Upper lobe of right lung (tissue), 1 donor: ENCODE data around the gene SRSF6. TPM values are rescaled to one million over a fixed set of nuclear protein-coding genes. Genes with fewer than 3 reads are reported as not detected.

Experiments
- ATAC-seq: fragments of 200-7000 bp; cut with Tn5 transposase; one replicate; pipeline ENCODE4 v1.9.1; 2020; ENCODE audit warnings: mild to moderate bottlenecking, moderate library complexity
- DNase-seq: peaks from one replicate; pipeline ENCODE4 v3.0.0-alpha.2; 2020
- H3K27ac ChIP-seq: fragments of 200-600 bp; one replicate; pipeline ENCODE4 v1.8.0; 2022
- H3K27me3 ChIP-seq: fragments of 200-600 bp; one replicate; pipeline ENCODE4 v1.8.0; 2022; ENCODE audit warnings: mild to moderate bottlenecking
- H3K36me3 ChIP-seq: fragments of 200-600 bp; one replicate; pipeline ENCODE4 v1.8.0; 2022
- H3K4me1 ChIP-seq: fragments of 200-600 bp; one replicate; pipeline ENCODE4 v1.8.0; 2022
- H3K4me3 ChIP-seq: fragments of 200-600 bp; one replicate; pipeline ENCODE4 v1.8.0; 2022; ENCODE audit warnings: mild to moderate bottlenecking
- H3K9me3 ChIP-seq: fragments of 200-600 bp; one replicate; pipeline ENCODE4 v1.8.0; 2022
- CTCF ChIP-seq: fragments of 200-600 bp; IDR thresholded peaks from one replicate; pipeline ENCODE4 v1.8.0; 2022; ENCODE audit warnings: antibody characterized with exemption
- intact Hi-C: fragments of 100-400 bp; cut with DNase I; formaldehyde crosslinking; loops from one replicate; pipeline ENCODE4 v1.11.0; 2022
- long read RNA-seq: library from polyadenylated mRNA; unstranded; transcript quantifications from one replicate; pipeline ENCODE4 v2.0.0, GENCODE V29; 2021
- total RNA-seq: library from RNA; stranded (reverse); fragmentation: NEBNext Ultra II Directional; extraction: Animal tissue kit (Norgen Biotek cat#: 25700); gene quantifications from one replicate; pipeline ENCODE4 v1.2.1, GENCODE V29; 2021
- donor health status: DM: no; HTN: yes; CAD: no; lungs with severe emphysema.

Gene SRSF6
- 145 TPM for total RNA-seq
- long read RNA-seq, full-length matches to known transcripts = 25 of 38 reads
- long read RNA-seq, partial matches to known transcripts = 3 of 38 reads
- long read RNA-seq, other reads (novel, unspliced or antisense) = 10 of 38 reads

DNA sequence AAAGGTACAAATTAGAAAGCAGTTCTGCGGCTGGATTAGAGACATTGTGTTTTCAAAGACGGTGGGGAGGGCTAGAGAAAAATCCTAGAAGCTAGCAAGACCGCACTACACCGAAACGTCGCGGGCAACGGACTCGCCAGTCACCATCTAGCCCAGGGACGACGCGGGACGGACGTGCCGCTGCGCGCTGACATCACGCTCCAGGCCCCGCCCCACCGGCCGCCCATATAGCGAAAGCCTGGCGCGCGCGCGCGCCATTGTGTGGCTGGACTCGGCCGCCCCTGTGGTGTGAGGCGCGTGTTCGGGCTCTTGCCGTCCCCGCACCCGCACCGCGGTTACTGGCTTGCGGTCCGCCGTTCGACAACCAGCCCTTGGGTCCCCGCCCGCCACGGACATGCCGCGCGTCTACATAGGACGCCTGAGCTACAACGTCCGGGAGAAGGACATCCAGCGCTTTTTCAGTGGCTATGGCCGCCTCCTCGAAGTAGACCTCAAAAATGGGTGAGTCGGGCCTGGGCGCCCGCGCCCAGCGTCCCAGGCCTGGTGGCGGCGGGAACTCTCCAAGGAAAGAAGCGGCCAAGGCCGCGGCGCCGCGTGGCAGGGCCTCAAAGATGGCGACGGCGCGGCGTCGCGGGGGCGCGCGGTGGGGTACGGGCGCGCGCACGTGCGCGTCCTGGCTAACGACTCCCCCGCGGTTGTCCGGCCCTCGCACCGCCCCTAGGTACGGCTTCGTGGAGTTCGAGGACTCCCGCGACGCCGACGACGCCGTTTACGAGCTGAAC lies at the start of gene SRSF6:
SRSF6 (plus strand) TSS at position 257 of the 782 bp plus-strand sequence; CDS start at position 395, 138 bp downstream.
- DNase-seq (peak; percentile 98), ATAC-seq (peak; percentile 96)
- H3K36me3 ChIP-seq = peaks cover 40% of the 10 kb centered on the region
- H3K27me3 ChIP-seq = no peaks in the 10 kb centered on the region
- no peak for TF ChIP-seq CTCF
- intact Hi-C loops = no loop called here
- H3K27ac ChIP-seq = peak within 1 kb of the TSS; percentile 100
- no peaks in the 10 kb centered on the region for H3K9me3 ChIP-seq
- H3K4me1 ChIP-seq = peaks cover 24% of the 10 kb centered on the region
- H3K4me3 ChIP-seq = peak within 1 kb of the TSS; percentile 90

DNA sequence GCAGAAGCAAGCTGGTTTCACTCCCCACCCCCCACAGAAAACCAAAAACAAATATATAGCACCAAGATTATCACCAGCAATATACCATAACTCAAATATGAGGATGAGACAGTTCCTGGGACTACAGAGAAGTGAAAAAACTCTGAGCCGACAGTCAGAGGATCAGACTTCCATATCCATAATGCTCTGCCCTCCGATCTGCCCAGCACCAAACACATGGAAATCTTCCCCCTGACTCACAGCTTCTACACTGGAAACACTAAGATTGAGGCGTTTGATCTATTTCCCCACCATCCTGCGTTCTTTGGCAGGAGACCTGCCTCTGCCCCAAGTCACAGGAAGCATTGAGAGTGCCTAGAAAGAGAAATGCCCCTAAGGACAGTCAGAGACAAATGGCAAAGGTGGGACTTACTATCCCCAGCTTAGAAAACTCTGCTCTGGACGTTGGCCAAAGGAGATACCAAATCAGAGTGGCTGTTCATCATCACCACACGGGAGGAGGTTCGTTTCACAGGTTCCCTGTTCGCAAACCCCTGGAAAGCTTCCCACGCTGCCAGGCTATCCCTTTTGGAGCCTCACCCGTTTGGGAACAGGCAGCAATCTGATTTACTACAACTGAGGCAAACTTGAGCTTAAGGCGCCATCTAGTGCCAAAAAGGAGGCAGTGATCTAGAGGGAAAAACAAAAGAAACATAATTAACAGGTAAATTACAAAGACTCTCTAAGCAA lies 48.7 kb upstream of the SRSF6 start:
- intact Hi-C loops = no loop called here
- ATAC-seq (peak; percentile 58), DNase-seq (no peak)
- Histone ChIP-seq H3K27ac (no peak overlapping the region), H3K4me3 (no peak overlapping the region), H3K27me3 (peaks cover 6% of the 10 kb centered on the region), H3K4me1 (no peaks in the 10 kb centered on the region), H3K36me3 (no peaks in the 10 kb centered on the region), H3K9me3 (peaks cover 3% of the 10 kb centered on the region)
- TF ChIP-seq CTCF = peak; percentile 55

DNA sequence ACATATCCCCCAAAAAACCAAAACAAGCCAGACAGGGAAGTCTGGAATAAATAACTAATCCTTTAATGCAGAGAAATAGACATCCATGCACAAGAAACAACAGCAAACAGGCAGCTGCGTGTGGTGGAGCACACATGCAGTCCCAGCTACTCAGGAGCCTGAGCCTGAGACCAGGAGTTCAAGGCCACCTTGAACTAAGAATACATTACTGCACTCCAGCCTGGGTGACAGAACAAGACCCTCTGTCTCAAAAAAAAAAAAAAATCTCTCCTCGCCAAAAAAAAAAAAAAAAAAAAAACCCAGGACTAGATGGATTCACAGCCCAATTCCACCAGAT lies 48.2 kb upstream of the SRSF6 start:
- DNase-seq (no peak), ATAC-seq (no peak)
- TF ChIP-seq CTCF = no peak
- Histone ChIP-seq H3K36me3 (no peaks in the 10 kb centered on the region), H3K27me3 (peaks cover 6% of the 10 kb centered on the region), H3K4me3 (no peak overlapping the region), H3K27ac (no peak overlapping the region), H3K9me3 (peaks cover 3% of the 10 kb centered on the region), H3K4me1 (no peaks in the 10 kb centered on the region)
- intact Hi-C loops = no loop called here

DNA sequence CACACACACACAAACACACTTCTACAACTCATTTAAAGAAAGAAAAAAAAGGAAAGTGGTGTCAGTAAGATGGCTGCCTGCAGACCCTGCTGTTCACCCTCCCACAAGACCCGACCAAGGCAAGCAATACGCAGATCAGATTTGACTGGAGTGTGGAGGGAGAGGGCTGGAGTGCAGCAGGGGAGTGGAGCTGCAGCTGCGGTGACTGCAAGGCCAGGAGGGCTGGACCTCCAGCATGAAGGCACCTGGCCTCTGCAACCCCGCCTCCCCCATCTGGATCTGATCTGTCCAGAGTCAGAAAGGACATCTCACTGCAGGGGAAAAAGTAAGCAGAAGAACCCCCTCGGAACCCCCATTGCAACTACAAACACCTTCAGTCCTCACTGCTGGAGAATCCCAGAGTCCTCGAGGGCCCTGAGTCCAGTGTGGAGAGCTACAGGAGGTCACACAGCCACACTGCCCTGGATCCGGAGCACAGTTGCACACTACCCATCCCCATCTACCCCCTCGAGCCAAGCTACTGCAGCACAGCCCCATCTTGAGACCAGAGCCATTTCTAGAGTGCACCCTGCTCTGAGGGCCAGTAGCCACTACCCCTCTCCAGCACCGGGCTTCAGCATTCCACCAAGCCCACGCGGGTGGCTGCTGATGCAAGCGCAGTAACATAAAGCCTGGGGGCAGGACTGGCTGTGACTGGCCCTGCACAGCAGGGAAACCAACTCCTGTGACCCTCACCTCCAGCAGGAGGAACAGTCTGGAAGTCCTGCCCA lies 41.9 kb upstream of the SRSF6 start:
- intact Hi-C loops = no loop called here
- no peak for TF ChIP-seq CTCF
- H3K4me3 ChIP-seq = no peak overlapping the region
- no peaks in the 10 kb centered on the region for H3K4me1 ChIP-seq
- DNase-seq = no peak
- ATAC-seq = peak; percentile 34
- no peak overlapping the region for H3K27ac ChIP-seq
- H3K36me3 ChIP-seq = no peaks in the 10 kb centered on the region
- peaks cover 9% of the 10 kb centered on the region for H3K9me3 ChIP-seq
- no peaks in the 10 kb centered on the region for H3K27me3 ChIP-seq

GRCh38 chr20:43416591-43417228 lies 41.0 kb upstream of the SRSF6 start:
- ATAC-seq (no peak), DNase-seq (no peak)
- intact Hi-C loops = no loop called here
- Histone ChIP-seq H3K4me1 (no peaks in the 10 kb centered on the region), H3K36me3 (no peaks in the 10 kb centered on the region), H3K9me3 (peaks cover 9% of the 10 kb centered on the region), H3K27ac (no peak overlapping the region), H3K4me3 (no peak overlapping the region), H3K27me3 (no peaks in the 10 kb centered on the region)
- no peak for TF ChIP-seq CTCF
